Endothelial cell of umbilical vein (primary cell): ENCODE data around the gene NEURL1B. TPM values are rescaled to one million over a fixed set of nuclear protein-coding genes. Genes with fewer than 3 reads are reported as not detected.

Experiments used
- BruUV-seq: library from RNA; stranded (reverse); fragments of 400-500 nt; replicated peaks from 2 replicates; lab custom pipeline; 2021; lab: Mats Ljungman, UMichigan
- CTCF ChIA-PET: fragments of 300-600, 350-600 bp; sonication (Branson Sonifier 250); formaldehyde crosslinking; loops from one replicate; lab custom pipeline; 2021; ENCODE audit warnings: antibody characterized with exemption, inconsistent platforms; lab: Charles Lee
- POLR2A ChIA-PET: fragments of 300-600, 350-600 bp; sonication (Branson Sonifier 250); formaldehyde crosslinking; loops from one replicate; lab custom pipeline; 2021; ENCODE audit warnings: antibody characterized with exemption, inconsistent platforms; lab: Charles Lee
- DNase-seq: peaks from one replicate; pipeline ENCODE4 v3.0.0-alpha.2; 2011; ENCODE audit warnings: low read depth, low spot score
- FAIRE-seq: peaks from 2 replicates; lab custom pipeline; 2011; peaks lifted over from hg19 to GRCh38; lab: Jason Lieb, UNC
- H2AFZ ChIP-seq: 2 replicates; pipeline ENCODE4 v1.6.0; 2012; ENCODE audit warnings: low read depth, low read length, control low read depth, inconsistent platforms
- H3K27ac ChIP-seq: 2 replicates; pipeline ENCODE4 v1.5.1; 2011; ENCODE audit warnings: low read depth, mild to moderate bottlenecking, control low read depth, low read length, moderate library complexity; ENCODE audit not compliant: insufficient read depth
- H3K27me3 ChIP-seq, 2 experiments: 2 replicates each; pipeline versions ENCODE4 v1.6.0 to v1.6.1; 2011; ENCODE audit warnings: low read length in 2 of 2, mixed read lengths in 1 of 2; ENCODE audit not compliant: control insufficient read depth in 2 of 2, insufficient read depth in 2 of 2
- H3K36me3 ChIP-seq, 2 experiments: 2 replicates in 1 of 2; 3 replicates in 1 of 2; pipeline ENCODE4 v1.5.1; 2011; ENCODE audit warnings: low read length in 2 of 2, mild to moderate bottlenecking in 1 of 2, moderate library complexity in 1 of 2; ENCODE audit not compliant: control insufficient read depth in 2 of 2, insufficient read depth in 2 of 2; ENCODE audit errors: extremely low read depth in 1 of 2
- H3K4me1 ChIP-seq: 3 replicates; pipeline ENCODE4 v1.5.1; 2011; ENCODE audit warnings: mild to moderate bottlenecking, low read length; ENCODE audit not compliant: control insufficient read depth, insufficient read depth; ENCODE audit errors: extremely low read depth
- H3K4me2 ChIP-seq: 2 replicates; pipeline ENCODE4 v1.6.1; 2011; ENCODE audit warnings: low read length, control low read depth, mixed read lengths; ENCODE audit not compliant: insufficient read depth
- H3K4me3 ChIP-seq, 3 experiments: fragments of 200-600 bp in 1 of 3; sonication (generic), shearing (Covaris generic) in 1 of 3; replicated peaks in 1 of 3; 2 replicates each; pipeline ENCODE4 v1.5.1; 2011 to 2016; ENCODE audit warnings: control low read depth in 3 of 3, low read length in 3 of 3, mild to moderate bottlenecking in 2 of 3, inconsistent platforms in 1 of 3, low read depth in 1 of 3, moderate library complexity in 1 of 3; ENCODE audit not compliant: insufficient read depth in 1 of 3
- H3K79me2 ChIP-seq: 2 replicates; pipeline ENCODE4 v1.6.0; 2012; ENCODE audit warnings: low read length, inconsistent platforms; ENCODE audit not compliant: control insufficient read depth, insufficient read depth
- H3K9ac ChIP-seq: replicated peaks from 2 replicates; pipeline ENCODE3; 2011; ENCODE audit warnings: low read length, control low read depth; ENCODE audit not compliant: insufficient read depth; ENCODE audit errors: extremely low read depth
- H3K9me1 ChIP-seq: replicated peaks from 3 replicates; pipeline ENCODE4 v1.6.0; 2011; ENCODE audit warnings: mild to moderate bottlenecking, low read length; ENCODE audit not compliant: control insufficient read depth, insufficient read depth; ENCODE audit errors: extremely low read depth
- H3K9me3 ChIP-seq: replicated peaks from 2 replicates; pipeline ENCODE4 v1.5.1; 2012; ENCODE audit warnings: low read length, inconsistent platforms; ENCODE audit not compliant: control insufficient read depth, insufficient read depth
- H4K20me1 ChIP-seq: replicated peaks from 2 replicates; pipeline ENCODE3; 2011; ENCODE audit warnings: mild to moderate bottlenecking, low read length; ENCODE audit not compliant: control insufficient read depth, insufficient read depth; ENCODE audit errors: extremely low read depth
- CTCF ChIP-seq, 2 donors: IDR thresholded peaks; 1 replicate in 1 of 2; 2 replicates in 1 of 2; pipeline ENCODE4 v1.5.1; 2011; ENCODE audit warnings: low read length in 2 of 2, mild to moderate bottlenecking in 2 of 2, moderate library complexity in 2 of 2, control low read depth in 1 of 2, inconsistent platforms in 1 of 2, low read depth in 1 of 2; ENCODE audit not compliant: insufficient read depth in 1 of 2; ENCODE audit errors: extremely low read depth in 1 of 2
- EZH2 ChIP-seq: IDR thresholded peaks from 2 replicates; pipeline ENCODE4 v1.6.1; 2012; ENCODE audit warnings: borderline replicate concordance, low read depth, mild to moderate bottlenecking, moderate library complexity, low read length, inconsistent platforms; ENCODE audit not compliant: severe bottlenecking
- FOS ChIP-seq: IDR thresholded peaks from 2 replicates; pipeline ENCODE4 v1.6.1; 2011; ENCODE audit warnings: mild to moderate bottlenecking, low read length, moderate library complexity, borderline replicate concordance; ENCODE audit not compliant: insufficient read depth
- GATA2 ChIP-seq: IDR thresholded peaks from 2 replicates; pipeline ENCODE4 v1.7.0; 2011; ENCODE audit warnings: low read depth, mild to moderate bottlenecking, moderate library complexity, mixed read lengths, low read length; ENCODE audit not compliant: insufficient read length, insufficient read depth
- JUN ChIP-seq: IDR thresholded peaks from 2 replicates; pipeline ENCODE4 v1.6.1; 2011; ENCODE audit warnings: borderline replicate concordance, low read depth; ENCODE audit not compliant: insufficient read length, insufficient read depth
- MYC ChIP-seq: IDR thresholded peaks from one replicate; pipeline ENCODE4 v1.6.1; 2011; ENCODE audit warnings: mild to moderate bottlenecking, low read depth, low read length
- POLR2A ChIP-seq: IDR thresholded peaks from 2 replicates; pipeline ENCODE4 v1.6.1; 2012; ENCODE audit warnings: low read depth, mild to moderate bottlenecking, control low read depth, low read length
- POLR2AphosphoS5 ChIP-seq: IDR thresholded peaks from 2 replicates; pipeline ENCODE4 v1.6.1; 2012; ENCODE audit warnings: low read depth, mild to moderate bottlenecking, control low read depth, low read length, moderate library complexity; ENCODE audit not compliant: insufficient read depth
- dilution Hi-C: fragments of 300-500 bp; cut with MboI; formaldehyde crosslinking; loops from one replicate; pipeline ENCODE4 v1.15.0; 2019; ENCODE audit warnings: low sequenced_read_pairs; ENCODE audit not compliant: extremely low pct_ligation_motif_present
- intact Hi-C: fragments of 100-400 bp; cut with micrococcal nuclease; formaldehyde crosslinking; loops from one replicate; pipeline ENCODE4 v1.10.0; 2022
- polyA plus RNA-seq, 4 experiments: library from polyadenylated mRNA; depleted of rRNA in 3 of 4; stranded (reverse) in 3 of 4; unstranded in 1 of 4; fragments of >200 nt; gene quantifications; 2 replicates each; pipeline versions ENCODE4 v1.2.1 to v1.2.3, GENCODE V29; 2011 to 2012; ENCODE audit warnings: missing spikeins in 1 of 4
- total RNA-seq: library from RNA; stranded (reverse); gene quantifications from 2 replicates; pipeline ENCODE4 v1.2.3, GENCODE V29; 2021
- TF ChIP-seq, protein P1 (sequence below): IDR thresholded peaks from 2 replicates; pipeline ENCODE4 v1.6.1; 2011; ENCODE audit not compliant: insufficient read depth, insufficient read length

The NEURL1B gene
- total and polyA plus RNA-seq, 2 donors (not counting 3 experiments of a cell fraction or from before 2014, with no cell fraction given) = 0.44 to 1.6 TPM

DNA sequence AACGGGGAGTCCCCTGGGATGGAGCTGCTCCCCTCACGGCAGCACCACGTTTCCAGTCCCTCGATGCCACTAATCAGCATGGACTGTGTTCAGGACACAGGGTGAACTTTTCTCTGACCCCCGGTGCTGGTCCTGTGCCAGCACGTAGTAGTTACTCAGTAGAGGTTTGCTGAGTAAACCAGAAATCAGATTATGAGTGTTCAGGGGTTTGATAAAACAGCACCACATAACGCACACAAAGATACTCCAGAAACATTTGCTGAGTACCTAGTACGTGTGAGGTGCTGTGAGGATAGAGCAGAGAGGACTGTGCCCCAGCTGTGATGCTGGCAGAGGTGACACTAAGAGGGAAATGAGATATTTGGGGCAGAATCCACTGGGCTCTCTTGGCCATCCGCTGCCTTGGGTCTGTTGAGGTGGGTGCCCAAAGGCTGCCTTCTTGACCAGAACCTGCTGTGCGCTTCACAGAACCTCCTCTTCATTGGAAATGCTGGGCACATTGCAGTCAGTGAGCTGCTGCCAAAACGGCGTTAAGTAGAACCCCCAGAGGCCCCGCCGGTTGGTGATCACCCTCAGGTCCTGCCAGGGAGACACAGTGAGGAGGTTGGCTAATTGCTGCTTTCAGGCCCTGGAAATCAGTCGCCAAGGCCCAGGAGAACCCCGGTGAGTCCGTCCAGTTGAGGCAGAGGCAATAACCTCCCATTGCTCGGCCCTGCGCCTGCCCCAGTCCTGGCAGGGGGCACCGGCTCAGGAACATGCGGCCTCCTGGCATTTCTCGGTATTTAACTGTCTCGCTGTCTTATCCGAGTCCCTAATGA lies 49.4 kb downstream of the NEURL1B start:
- BruUV-seq = no TSS peak
- POLR2A ChIA-PET = no interaction called here
- no peak overlapping the region for H3K4me3 ChIP-seq
- no peak overlapping the region for H3K4me2 ChIP-seq
- peaks cover 5% of the 10 kb centered on the region for H3K4me1 ChIP-seq
- dilution Hi-C loops = no loop called here
- no peak overlapping the region for H2AFZ ChIP-seq
- FAIRE-seq (no peak), DNase-seq (no peak)
- H3K9me1 ChIP-seq = no peaks in the 10 kb centered on the region
- H3K27me3 ChIP-seq = peaks cover 0 to under 1% of the 10 kb centered on the region in 2 experiments
- H3K9me3 ChIP-seq = no peaks in the 10 kb centered on the region
- no peaks in the 10 kb centered on the region for H3K79me2 ChIP-seq
- CTCF ChIA-PET = no interaction called here
- no peaks in the 10 kb centered on the region for H4K20me1 ChIP-seq
- H3K27ac ChIP-seq = no peak overlapping the region
- no peaks in the 10 kb centered on the region for H3K36me3 ChIP-seq
- intact Hi-C loops = no loop called here
- H3K9ac ChIP-seq = no peak overlapping the region
- TF ChIP-seq POLR2AphosphoS5 (no peak), FOS (no peak), MYC (no peak), EZH2 (no peak), JUN (no peak), CTCF (IDR thresholded peaks at IDR 0.05; ENCODE audit: extremely low read depth in 1 of 2, insufficient read depth in 1 of 2, low read depth in 1 of 2, low read length in 2 of 2) (no peak), GATA2 (no peak), POLR2A (no peak)
- TF ChIP-seq, protein P1, sequence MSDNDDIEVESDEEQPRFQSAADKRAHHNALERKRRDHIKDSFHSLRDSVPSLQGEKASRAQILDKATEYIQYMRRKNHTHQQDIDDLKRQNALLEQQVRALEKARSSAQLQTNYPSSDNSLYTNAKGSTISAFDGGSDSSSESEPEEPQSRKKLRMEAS = no peak
